ENCODE data around the gene SPAG6.

Gene SPAG6

DNA sequence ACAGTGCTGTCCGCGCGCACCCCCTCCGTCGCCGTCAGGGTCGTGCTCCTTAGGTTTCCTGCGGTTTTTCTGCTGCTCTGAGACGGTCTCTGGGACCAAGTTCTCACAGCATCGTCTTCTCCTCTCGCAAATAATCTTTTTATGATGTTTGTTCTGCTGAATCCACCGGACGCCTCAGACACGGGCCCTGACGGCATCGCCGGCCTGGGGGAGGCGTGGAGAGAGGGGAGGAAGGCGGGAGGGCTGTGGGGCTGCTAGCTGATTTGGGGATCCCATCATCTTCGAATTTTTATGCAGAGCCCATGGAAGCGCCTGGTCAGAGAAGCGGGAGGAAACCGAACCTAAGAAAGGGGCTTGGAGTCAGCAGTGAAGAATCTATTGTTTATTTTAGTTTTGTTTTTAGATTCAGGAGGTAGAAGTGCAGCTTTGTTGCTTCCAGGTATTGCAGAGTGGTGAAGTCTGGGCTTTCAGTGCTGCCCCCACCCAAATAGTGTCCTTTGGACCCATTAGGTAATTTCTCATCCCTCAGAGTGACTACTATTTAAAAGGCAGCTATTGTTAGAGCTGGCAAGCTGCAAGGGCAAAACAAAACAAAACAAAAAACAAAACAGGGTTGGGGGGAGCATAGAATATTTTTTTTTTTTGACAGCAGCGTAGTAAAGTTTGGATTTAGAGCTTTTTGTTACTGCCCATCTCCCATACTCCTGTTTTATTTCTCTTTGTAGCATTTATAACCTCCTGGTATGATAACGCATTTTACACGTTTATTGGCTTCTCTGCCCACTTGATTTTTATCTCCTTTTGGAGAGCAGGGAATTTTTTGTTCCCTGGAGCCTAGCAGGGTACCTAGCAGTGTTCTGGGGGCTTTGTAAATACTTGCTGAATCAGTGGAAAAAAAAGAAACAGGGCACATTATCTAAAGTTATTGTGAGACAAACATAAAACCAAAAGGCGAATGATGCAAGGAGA lies 92.6 kb downstream of the SPAG6 start:
- peak; percentile 43 for DNase-seq

DNA sequence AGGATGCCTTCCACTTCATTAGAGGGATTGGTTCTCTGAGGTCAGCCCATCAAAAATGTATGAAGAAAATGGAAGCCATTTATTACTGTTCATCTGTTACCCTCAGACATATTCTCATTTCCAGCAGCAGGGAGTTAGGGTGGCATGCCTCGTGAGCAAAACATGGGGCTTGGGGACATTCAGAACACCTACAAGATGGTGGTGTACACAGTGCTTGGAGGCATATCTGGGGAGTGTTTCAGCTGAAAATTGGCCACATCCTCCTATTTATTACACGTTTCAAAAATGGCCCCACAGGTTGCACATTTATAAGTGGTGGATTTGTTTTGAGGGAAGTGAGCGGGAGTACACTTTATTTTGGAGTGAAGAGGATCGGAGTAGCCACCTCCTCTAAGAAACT lies 93.4 kb downstream of the SPAG6 start:
- no peak for DNase-seq

DNA sequence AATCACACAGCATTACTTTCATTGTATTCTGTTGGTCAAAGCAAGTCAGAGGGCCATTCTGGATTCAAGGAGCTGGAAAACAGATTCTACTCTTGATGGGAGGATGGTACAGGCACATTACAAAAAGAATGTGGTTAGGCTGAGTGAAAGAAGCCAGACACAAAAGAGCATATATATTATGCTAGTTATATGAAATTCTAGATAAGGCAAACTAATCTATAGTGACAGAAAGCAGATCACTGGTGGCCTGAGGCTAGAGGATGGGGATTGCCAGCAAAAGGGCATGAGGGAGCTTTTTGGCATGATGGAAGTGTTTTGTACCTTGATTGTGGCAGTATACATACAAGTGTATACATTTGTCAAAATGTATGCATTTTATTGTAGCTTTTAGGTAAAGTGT lies 96.8 kb downstream of the SPAG6 start:
- DNase-seq = no peak

DNA sequence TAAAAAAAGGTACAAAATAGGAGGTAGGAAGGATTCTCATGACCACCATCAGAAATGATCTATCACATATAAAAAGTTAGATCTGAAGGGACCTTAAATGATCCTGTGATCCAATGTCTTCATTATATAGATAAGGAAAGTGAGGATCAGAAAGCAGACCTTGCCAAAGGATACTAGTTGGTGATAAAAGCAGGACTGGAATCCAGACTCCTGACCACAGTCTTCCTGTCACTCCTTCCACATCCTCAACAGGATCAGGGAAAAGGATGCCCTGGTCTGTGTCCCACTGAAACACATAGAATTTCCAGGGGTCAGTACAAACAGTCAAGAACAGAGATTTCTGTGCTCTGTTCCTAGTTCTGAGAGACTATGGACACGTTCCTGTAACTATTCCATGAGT lies 97.2 kb downstream of the SPAG6 start:
- DNase-seq = no peak

DNA sequence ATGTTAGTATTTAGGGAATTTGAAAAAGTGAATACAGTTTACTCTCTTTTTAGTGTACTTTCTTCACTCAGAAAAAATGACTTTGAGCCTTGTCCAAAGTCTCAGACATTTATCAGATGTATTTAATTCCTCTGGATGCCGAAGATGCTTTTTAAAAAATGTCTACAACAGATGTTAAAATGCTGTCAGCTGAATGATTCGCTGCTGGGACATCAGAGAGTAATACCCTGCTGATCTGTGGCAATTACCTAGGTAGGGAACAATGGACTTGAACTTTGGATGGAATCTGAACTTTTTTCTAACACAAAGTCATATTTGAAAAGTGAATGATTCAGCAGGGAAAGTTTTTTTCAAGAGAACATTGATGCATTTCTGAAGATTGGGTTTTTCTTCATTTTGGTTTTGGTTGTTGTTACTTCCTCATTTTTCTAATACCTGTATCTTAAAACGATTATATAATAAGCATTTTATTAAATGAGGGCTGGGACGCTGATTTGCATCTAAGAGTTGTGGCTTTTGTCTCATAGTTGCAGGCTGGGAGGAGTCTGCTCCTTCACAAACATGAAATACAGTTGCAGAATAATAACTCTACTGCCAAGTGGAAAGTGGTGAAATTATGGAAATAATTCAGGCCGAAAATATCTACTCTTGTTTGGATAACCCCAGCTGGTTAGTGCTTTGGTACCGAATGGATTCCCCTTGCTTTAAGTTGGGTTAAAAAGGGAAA lies 98.0 kb downstream of the SPAG6 start:
- no peak for DNase-seq

DNA sequence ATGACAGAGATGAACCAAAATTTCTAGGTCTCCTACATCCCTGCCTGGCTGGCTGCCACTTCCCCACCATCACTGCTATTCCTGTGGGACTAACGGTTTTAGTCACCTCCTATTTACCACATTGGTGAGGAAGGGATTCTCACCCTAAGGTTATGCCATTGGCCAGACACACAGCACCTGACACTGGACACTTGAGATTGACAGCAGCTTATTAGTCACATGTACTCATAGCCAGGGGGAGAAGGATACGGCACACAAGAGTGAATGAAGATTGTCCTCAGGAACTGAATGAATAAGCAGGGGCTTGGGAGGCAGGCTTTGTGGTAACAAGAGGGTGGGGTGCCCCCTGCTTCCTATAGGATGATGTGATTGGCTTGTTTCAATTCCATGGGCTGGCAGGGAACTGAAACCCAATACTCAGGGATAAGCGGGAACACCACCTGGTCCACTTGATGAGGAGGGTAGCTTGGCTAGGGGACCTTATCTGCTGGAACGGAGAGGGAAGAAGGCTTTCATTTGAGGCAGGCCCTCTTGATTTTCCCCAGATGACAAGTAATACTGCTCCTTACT lies 99.0 kb downstream of the SPAG6 start:
- no peak for DNase-seq

DNA sequence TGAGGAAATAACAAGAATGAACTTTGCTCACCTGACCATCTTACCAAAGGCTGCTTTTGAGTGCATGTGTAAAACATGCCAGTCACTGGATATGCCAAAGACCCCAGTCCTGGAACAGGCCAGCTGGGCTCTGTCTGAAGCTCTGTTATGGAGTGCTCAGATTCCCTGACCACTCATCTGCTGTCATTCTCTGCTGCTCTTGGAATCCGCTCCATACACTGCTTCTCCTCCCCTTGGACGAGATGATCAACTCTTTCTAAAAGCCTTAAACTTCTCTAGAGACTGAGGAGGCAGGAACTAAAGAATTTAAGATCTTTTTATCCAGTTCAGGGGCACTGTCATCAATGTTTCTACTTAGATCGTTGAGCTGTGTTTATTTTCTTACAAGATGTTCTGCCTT lies 100.2 kb downstream of the SPAG6 start:
- DNase-seq = no peak

DNA sequence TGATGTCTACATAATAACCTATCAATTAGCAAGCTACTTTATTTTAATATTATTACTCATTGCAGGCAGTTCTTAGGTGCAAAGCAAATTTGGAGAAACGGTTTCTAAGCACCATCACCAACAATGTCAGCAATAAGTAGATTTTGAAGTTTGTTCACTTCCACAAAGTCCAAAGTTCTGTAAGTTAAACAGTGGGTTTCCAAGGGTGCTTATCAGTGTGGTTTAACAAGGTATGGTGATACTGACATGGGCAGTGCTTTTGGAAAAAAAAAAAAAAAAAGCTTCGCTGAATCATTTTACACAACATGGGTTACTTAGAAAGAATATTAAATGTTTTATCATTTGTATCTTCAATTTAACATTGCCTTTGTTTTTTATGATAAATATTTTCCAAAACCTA lies 101.8 kb downstream of the SPAG6 start:
- no peak for DNase-seq

DNA sequence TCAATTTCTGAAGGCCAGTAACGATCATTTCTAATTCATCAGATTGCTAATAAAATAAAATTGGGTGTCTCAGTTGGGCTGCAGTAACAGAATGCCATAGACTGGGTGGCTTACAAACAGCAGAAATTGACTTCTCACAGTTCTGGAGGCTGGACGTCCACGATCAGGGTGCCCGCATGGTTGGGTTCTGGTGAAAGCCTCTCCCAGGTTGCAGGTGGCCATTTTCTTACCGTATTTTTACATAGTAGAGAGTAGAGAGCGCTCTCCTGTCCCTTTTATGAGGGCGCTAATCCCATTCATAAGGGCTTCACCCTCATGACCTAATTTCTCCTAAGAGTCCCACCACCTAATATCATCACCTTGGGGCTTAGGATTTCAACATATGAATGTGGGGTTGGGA lies 106.0 kb downstream of the SPAG6 start:
- DNase-seq = no peak

DNA sequence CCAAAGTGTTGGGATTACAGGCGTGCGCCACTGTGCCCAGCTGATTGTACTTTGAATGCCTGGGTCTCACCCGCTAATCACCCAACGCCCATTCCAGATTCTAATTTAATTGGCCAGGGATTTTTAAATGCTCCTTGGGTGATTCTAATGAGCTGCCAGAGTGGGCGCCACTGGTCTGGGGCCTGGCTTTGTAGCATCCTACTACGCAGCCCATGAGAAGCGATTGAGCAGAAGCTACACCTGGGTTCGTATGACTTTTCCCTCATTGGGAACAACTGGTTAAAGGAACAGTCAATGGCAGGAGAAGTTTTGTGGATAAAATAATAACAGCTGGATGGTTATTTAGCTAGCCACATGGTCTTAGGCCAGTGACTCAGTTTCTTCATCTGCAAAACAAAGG lies 108.0 kb downstream of the SPAG6 start:
- DNase-seq = no peak

DNA sequence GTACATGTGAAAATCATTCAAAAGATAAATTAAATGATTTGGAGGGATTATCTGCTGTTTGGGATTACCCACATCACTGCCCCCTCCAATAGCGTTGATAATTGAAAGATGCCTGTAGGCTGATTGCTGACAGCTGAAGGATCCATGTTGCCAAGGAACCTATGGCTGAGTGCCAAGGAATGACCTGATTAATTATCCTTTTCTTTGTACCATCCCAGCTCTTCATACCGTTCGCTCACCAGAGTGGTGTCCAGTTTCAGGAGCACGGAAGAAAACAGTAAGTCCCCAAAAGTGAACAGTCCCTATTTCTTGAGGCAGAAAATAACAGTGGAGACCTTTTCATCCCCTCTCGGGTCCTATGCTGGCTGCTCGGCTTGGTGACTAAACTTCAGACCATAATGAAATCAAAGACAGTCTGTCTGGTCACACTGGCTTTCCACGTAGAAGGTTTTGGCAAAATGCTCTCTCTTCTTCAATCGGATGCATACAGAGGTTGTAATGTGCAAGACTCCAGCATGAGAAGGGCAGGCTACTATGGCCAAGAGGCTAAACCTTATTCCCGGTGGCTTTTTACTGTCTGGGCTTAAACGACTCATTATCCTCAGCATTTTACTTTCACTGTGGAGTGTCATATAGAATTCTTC lies 108.8 kb downstream of the SPAG6 start:
- DNase-seq = no peak

DNA sequence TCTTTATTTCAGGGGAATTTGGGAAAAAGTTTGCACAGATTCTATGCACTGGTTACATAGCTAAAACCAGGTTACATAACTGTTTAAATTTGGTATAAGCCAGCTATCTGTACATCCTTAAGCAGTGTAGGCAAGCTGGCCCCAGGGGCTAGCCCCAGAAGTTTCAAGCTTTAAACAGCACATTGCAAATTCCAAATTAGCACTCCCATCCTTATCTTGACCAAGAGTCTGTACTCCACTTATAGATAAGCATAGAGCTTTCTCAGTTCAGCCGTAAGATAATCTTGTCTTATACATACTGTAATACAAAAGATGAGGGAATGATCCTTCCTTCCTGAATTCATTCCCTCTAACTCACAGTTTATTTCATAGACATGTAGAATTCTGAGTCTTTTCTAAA lies 109.3 kb downstream of the SPAG6 start:
- DNase-seq = no peak

DNA sequence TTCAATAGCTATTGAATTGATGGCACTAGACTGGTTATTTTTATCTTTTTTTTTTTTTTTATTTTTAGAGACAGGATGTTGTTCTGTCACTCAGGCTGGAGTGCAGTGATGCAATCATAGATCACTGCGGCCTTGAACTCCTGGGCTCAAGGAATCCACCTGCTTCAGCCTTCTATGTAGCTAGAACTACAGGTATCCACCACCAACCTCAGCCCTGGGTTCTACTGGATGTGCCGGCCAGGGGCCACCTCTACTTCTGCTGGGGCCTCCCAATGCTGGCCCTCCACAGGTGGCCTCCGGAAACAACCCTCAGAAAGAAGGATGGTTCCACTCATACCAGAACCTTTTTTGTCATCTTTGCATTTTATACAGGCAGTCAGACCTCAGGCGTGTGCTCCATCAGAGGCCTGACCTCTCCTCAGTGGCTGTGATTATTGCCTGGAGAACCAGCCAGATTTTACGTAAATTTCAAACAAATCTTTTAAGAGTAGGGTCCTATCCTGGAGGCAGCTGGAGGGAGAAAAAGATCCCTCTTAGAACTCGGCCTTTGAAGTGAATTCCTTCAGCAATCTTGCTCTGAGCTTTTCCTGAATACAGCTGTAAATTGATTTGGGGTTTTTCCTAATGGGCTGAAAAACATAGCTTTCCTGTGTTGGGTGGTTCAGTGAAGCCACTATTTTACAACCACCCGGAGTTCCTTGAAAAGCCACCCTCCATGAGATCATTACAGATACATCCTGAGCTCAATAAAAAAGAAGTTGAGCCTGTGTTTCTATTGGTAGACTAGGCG lies 110.0 kb downstream of the SPAG6 start:
- no peak for DNase-seq

DNA sequence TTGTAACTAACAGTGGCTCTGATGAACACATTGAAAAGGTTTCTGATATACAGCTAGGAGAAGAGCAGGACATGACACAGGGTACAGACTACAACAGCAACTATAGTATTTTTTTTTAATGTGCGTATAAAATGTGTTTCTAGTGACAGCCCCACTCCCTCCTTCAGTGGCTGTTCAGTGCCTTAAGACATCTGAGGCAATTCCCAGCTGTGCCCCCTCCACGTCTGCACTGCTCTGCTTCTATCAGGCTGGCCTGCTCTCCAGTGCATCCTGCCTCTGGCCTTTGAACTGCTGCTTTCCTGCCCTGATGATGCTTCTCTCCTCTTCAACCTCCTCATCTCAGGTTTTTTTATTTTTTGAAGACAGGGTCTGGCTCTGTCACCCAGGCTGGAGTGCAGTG lies 111.2 kb downstream of the SPAG6 start:
- DNase-seq = no peak

DNA sequence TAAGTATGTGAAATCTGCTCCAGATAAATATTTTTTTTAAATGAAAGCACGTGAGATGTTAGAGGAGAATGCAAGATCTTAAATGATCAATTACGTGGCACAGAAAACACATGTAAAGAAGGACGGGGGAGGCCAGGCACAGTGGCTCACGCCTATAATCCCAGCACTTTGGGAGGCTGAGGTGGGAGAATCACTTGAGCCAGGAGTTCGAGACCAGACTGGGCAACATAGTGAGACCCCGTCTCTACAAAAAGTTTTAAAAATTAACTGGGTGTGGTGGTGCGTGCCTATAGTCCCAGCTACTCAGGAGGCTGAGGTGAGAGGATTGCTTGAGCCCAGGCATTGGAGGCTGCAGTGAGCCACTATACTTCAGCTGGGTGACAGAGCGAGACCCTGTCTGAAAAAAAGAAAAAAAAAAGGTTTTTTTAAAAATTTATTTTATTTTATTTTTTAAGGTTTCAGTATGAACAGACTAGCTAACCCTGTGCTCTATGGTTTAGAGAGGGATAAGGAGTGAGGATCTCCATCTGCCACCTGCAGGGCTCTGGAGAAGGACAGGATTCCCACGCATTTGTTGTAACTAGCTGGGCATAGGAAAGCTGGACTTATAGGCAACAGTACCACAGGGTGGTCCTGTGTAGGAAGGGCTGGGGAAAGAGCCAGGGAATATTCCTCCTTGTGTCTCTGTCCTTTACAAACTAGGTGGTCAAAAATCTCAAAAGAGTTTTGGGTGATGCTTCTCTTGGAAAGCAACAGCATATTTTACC lies 113.2 kb downstream of the SPAG6 start:
- DNase-seq = no peak

DNA sequence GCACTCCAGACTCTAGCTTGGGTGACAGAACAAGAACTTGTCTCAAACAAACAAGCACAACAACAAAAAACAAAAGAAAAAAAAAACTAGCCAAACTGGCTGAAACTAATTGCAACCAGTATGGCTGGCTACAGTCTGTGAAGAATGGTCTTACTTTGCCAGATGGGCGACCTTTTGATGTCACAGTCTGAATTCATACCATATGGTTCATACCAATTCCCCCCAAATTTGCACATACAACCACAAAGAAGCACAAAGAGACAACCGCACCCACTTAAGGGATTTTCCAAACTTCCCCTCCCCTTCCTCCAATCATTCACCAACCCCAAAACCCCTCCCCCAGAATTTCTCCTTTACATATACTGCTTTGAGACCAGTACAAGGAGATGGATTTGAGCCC lies 114.2 kb downstream of the SPAG6 start:
- DNase-seq = no peak

DNA sequence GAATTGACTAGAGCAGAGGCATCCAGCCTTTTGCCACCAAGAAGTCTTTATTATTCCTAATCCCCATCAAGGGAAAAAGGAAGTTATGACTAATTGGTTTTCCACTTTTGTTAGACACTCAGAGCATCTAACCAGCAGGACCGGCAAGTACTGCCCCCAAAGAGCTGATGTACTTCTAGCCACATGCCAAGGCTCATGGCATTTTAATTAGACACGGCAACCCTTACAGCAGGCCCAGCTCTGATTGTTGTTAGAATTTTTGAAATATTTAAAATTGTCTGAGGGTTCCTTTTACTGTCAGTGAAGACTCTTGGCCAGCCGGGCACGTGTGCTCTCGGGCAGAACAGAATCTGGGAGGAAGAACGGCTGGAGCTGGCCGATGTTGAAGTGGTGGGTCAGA lies 114.8 kb downstream of the SPAG6 start:
- DNase-seq = no peak

DNA sequence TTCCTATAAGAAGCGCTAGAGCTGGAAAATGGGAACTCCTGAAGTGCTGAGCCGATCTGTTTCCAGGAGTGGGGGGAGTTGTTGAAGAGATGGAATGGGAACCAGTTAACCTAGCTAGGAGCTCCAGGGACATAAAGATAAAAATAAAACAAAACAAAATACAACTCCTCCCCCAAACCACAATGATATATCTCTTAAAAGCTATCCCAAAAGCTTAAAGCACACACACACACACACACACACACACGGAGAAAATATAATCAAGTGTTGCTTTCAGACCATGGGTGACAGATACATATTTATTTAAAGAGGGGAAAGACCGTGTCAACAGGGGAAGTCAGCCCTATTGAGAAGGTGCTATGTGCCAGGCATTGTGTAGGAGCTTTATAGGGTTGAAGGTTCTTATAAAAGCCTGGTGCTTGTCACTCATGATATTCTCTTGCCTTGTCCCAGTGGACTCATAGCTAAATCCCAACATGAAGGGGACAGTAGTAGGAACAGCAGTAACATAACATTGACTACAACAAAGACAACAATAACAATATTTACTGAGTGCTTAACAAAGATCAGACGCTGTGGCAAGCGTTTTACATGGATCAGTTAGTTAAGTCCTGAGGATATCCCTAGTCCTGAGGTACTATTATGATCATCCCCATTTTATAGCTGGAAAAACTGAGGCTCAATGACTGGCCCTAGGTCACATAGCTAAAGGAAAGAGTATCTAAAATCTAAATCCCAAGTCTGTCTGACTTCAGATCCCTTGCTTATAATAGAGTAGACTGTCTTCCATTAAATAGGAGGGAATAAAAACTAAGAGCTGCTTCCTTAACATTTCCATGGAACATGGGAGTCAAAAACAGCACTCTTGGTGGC lies 115.5 kb downstream of the SPAG6 start:
- DNase-seq = no peak

DNA sequence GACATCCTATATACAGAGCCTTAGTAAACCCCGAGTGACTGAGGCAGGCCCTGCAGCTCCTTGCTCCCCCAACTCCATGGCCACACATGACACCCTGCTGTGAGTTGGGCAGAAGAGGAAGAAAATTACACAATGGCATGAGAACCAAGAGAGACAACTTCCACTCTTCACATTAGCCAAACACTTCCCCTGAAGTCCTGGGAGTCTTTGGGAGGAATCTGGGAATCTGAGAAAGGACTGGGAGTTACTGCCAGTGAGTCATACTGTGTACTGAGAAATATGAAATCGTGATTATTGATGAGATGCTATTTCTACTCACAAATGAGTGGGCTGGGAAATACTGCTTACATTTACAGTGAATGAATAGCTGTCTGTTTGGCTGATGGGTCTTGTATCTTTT lies 116.6 kb downstream of the SPAG6 start:
- no peak for DNase-seq

DNA sequence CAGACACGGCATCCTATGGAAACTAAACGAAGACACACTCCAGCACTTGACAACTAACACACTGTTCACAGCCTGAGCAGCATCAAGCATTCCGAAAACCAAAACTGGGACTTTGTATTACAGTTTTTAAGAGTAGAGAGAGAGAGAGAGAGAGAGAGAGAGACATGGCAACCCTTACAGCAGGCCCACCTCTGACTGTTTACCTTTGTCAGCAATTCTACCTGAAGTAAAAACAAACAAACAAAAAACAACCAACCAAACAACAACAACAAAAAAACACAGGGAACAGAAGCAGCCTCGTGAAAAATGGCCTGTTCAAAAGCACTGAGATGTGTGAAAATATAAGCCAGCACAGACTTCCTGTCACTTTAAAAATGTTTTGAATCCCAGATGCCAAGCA lies 118.0 kb downstream of the SPAG6 start:
- no peak for DNase-seq
